ENCODE data around the gene USF1.

DNA sequence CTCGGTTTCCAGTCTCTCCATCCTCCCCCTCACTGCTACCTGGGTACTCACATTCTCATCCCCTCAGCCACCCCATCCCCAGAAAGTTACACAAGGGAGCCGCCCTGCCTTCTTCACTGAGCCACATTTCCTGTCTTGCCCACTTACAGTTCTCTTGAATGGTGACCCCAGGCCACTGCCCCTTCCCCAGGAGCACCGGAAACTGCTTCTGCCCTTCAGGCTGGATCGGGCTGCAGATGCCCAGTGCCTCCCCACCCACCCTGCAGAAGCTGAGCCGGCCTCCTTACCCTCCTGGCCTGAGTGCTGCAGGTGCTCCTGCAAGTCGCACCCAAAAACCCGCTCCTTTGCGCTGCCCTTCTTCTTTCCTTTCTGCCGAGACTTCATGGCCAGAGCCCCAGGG is 23.5 kb upstream of the USF1 start:
- TF ChIP-seq, protein P1, sequence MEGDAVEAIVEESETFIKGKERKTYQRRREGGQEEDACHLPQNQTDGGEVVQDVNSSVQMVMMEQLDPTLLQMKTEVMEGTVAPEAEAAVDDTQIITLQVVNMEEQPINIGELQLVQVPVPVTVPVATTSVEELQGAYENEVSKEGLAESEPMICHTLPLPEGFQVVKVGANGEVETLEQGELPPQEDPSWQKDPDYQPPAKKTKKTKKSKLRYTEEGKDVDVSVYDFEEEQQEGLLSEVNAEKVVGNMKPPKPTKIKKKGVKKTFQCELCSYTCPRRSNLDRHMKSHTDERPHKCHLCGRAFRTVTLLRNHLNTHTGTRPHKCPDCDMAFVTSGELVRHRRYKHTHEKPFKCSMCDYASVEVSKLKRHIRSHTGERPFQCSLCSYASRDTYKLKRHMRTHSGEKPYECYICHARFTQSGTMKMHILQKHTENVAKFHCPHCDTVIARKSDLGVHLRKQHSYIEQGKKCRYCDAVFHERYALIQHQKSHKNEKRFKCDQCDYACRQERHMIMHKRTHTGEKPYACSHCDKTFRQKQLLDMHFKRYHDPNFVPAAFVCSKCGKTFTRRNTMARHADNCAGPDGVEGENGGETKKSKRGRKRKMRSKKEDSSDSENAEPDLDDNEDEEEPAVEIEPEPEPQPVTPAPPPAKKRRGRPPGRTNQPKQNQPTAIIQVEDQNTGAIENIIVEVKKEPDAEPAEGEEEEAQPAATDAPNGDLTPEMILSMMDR (IDR thresholded peaks at IDR 0.05): no peak
- no peak for TF ChIP-seq POLR2A (IDR thresholded peaks at IDR 0.05)
